ENCODE measurements around the gene FBXO4. TPM values are rescaled to one million over a fixed set of nuclear protein-coding genes. Genes with fewer than 3 reads are reported as not detected.
"Not testable (repeated sequence)": the region's sequence is repeated elsewhere in the genome, so short reads cannot be mapped to it uniquely, and the experiment has no call there.

The FBXO4 gene
- total RNA-seq, 1 donor from 2014 or later, result 14.1 TPM

- Mint-ChIP-seq H3K27ac (no peak overlapping the region), H3K4me3 (no peak overlapping the region), H3K27me3 (ENCODE audit: insufficient read depth) (no peaks in the 10 kb centered on the region), H3K36me3 (ENCODE audit: low read depth) (peaks cover 31% of the 10 kb centered on the region), H3K9me3 (no peaks in the 10 kb centered on the region), H3K4me1 (ENCODE audit: low read depth) (no peaks in the 10 kb centered on the region)
- DNase-seq (ENCODE audit: low spot score), result no peak
- intact Hi-C loops (cut with micrococcal nuclease), result no loop called here
Observed at GRCh38 chr5:41932770-41933169, 7.7 kb downstream of the FBXO4 start.

- DNase-seq (ENCODE audit: low spot score), result no peak
- Mint-ChIP-seq H3K36me3 (ENCODE audit: low read depth) (peaks cover 26% of the 10 kb centered on the region), H3K4me1 (ENCODE audit: low read depth) (no peaks in the 10 kb centered on the region), H3K27ac (no peak overlapping the region), H3K9me3 (no peaks in the 10 kb centered on the region), H3K4me3 (no peak overlapping the region), H3K27me3 (ENCODE audit: insufficient read depth) (no peaks in the 10 kb centered on the region)
- intact Hi-C loops (cut with micrococcal nuclease), result no loop called here
Observed at GRCh38 chr5:41935544-41935943, 10.5 kb downstream of the FBXO4 start.

GRCh38 chr5:41940641-41941040 lies 15.6 kb downstream of the FBXO4 start:
- Mint-ChIP-seq H3K9me3 (no peaks in the 10 kb centered on the region), H3K36me3 (ENCODE audit: low read depth) (peaks cover 10% of the 10 kb centered on the region), H3K4me1 (ENCODE audit: low read depth) (no peaks in the 10 kb centered on the region), H3K27ac (no peak overlapping the region), H3K4me3 (no peak overlapping the region), H3K27me3 (ENCODE audit: insufficient read depth) (no peaks in the 10 kb centered on the region)
- intact Hi-C loops (cut with micrococcal nuclease), result no loop called here
- DNase-seq (ENCODE audit: low spot score), result no peak

GRCh38 chr5:41945332-41945955 lies 20.4 kb downstream of the FBXO4 start:
- H3K27me3 Mint-ChIP-seq (ENCODE audit: insufficient read depth); H3K36me3 Mint-ChIP-seq (ENCODE audit: low read depth); H3K4me1 Mint-ChIP-seq (ENCODE audit: low read depth); H3K9me3 Mint-ChIP-seq; H3K27ac Mint-ChIP-seq; H3K4me3 Mint-ChIP-seq; DNase-seq (ENCODE audit: low spot score); intact Hi-C loops (cut with micrococcal nuclease): not testable (repeated sequence)

GRCh38 chr5:41951224-41951623 lies 26.1 kb downstream of the FBXO4 start:
- Mint-ChIP-seq H3K4me3 (no peak overlapping the region), H3K27ac (no peak overlapping the region), H3K9me3 (no peaks in the 10 kb centered on the region), H3K36me3 (ENCODE audit: low read depth) (no peaks in the 10 kb centered on the region), H3K4me1 (ENCODE audit: low read depth) (no peaks in the 10 kb centered on the region), H3K27me3 (ENCODE audit: insufficient read depth) (peaks cover 1% of the 10 kb centered on the region)
- intact Hi-C loops (cut with micrococcal nuclease), result no loop called here
- no peak for DNase-seq (ENCODE audit: low spot score)

- Mint-ChIP-seq H3K9me3 (peaks cover 4% of the 10 kb centered on the region), H3K4me1 (ENCODE audit: low read depth) (no peaks in the 10 kb centered on the region), H3K27me3 (ENCODE audit: insufficient read depth) (peaks cover 1% of the 10 kb centered on the region), H3K4me3 (no peak overlapping the region), H3K27ac (no peak overlapping the region), H3K36me3 (ENCODE audit: low read depth) (no peaks in the 10 kb centered on the region)
- DNase-seq (ENCODE audit: low spot score), result no peak
- intact Hi-C loops (cut with micrococcal nuclease), result no loop called here
Observed at GRCh38 chr5:41954286-41954685, 29.2 kb downstream of the FBXO4 start.

GRCh38 chr5:41955432-41956024 lies 30.4 kb downstream of the FBXO4 start:
- no peak overlapping the region for H3K27ac Mint-ChIP-seq
- peaks cover 1% of the 10 kb centered on the region for H3K27me3 Mint-ChIP-seq (ENCODE audit: insufficient read depth)
- intact Hi-C loops (cut with micrococcal nuclease), result no loop called here
- H3K4me3 Mint-ChIP-seq, result no peak overlapping the region
- H3K36me3 Mint-ChIP-seq (ENCODE audit: low read depth), result no peaks in the 10 kb centered on the region
- no peaks in the 10 kb centered on the region for H3K4me1 Mint-ChIP-seq (ENCODE audit: low read depth)
- no peak for DNase-seq (ENCODE audit: low spot score)
- peaks cover 15% of the 10 kb centered on the region for H3K9me3 Mint-ChIP-seq

- Mint-ChIP-seq H3K4me1 (ENCODE audit: low read depth) (no peaks in the 10 kb centered on the region), H3K9me3 (peaks cover 21% of the 10 kb centered on the region), H3K27ac (no peak overlapping the region)
Observed at GRCh38 chr5:41956943-41957342, 31.9 kb downstream of the FBXO4 start.

GRCh38 chr5:41960481-41960880 lies 35.4 kb downstream of the FBXO4 start:
- peaks cover 21% of the 10 kb centered on the region for H3K9me3 Mint-ChIP-seq
- no peaks in the 10 kb centered on the region for H3K4me1 Mint-ChIP-seq (ENCODE audit: low read depth)
- no peak overlapping the region for H3K27ac Mint-ChIP-seq
- no peaks in the 10 kb centered on the region for H3K27me3 Mint-ChIP-seq (ENCODE audit: insufficient read depth)
- H3K36me3 Mint-ChIP-seq (ENCODE audit: low read depth), result no peaks in the 10 kb centered on the region
- no peak overlapping the region for H3K4me3 Mint-ChIP-seq
- DNase-seq (ENCODE audit: low spot score), result no peak
- intact Hi-C loops (cut with micrococcal nuclease), result no loop called here

More at GRCh38 chr5:41956943-41957342, 31.9 kb downstream of the FBXO4 start:
- intact Hi-C loops (cut with micrococcal nuclease), result no loop called here
- peaks cover 1% of the 10 kb centered on the region for H3K27me3 Mint-ChIP-seq (ENCODE audit: insufficient read depth)
- no peak for DNase-seq (ENCODE audit: low spot score)
- no peak overlapping the region for H3K4me3 Mint-ChIP-seq
- no peaks in the 10 kb centered on the region for H3K36me3 Mint-ChIP-seq (ENCODE audit: low read depth)

- no peaks in the 10 kb centered on the region for H3K27me3 Mint-ChIP-seq (ENCODE audit: insufficient read depth)
Observed at GRCh38 chr5:41961736-41962135, 36.7 kb downstream of the FBXO4 start.

GRCh38 chr5:41962491-41962890 lies 37.4 kb downstream of the FBXO4 start:
- Mint-ChIP-seq H3K36me3 (ENCODE audit: low read depth) (no peaks in the 10 kb centered on the region), H3K4me1 (ENCODE audit: low read depth) (no peaks in the 10 kb centered on the region), H3K9me3 (peaks cover 26% of the 10 kb centered on the region), H3K4me3 (no peak overlapping the region), H3K27me3 (ENCODE audit: insufficient read depth) (no peaks in the 10 kb centered on the region), H3K27ac (no peak overlapping the region)
- intact Hi-C loops (cut with micrococcal nuclease), result no loop called here
- DNase-seq (ENCODE audit: low spot score), result no peak

More at GRCh38 chr5:41961736-41962135, 36.7 kb downstream of the FBXO4 start:
- no peak for DNase-seq (ENCODE audit: low spot score)
- Mint-ChIP-seq H3K36me3 (ENCODE audit: low read depth) (no peaks in the 10 kb centered on the region), H3K4me3 (no peak overlapping the region), H3K4me1 (ENCODE audit: low read depth) (no peaks in the 10 kb centered on the region), H3K27ac (no peak overlapping the region), H3K9me3 (peaks cover 21% of the 10 kb centered on the region)
- intact Hi-C loops (cut with micrococcal nuclease), result no loop called here

- Mint-ChIP-seq H3K4me1 (ENCODE audit: low read depth) (no peaks in the 10 kb centered on the region), H3K9me3 (peaks cover 17% of the 10 kb centered on the region), H3K27ac (no peak overlapping the region), H3K4me3 (no peak overlapping the region), H3K27me3 (ENCODE audit: insufficient read depth) (no peaks in the 10 kb centered on the region), H3K36me3 (ENCODE audit: low read depth) (no peaks in the 10 kb centered on the region)
- intact Hi-C loops (cut with micrococcal nuclease), result no loop called here
- DNase-seq (ENCODE audit: low spot score), result no peak
Observed at GRCh38 chr5:41966401-41967105, 41.5 kb downstream of the FBXO4 start.

- Mint-ChIP-seq H3K4me3 (no peak overlapping the region), H3K36me3 (ENCODE audit: low read depth) (no peaks in the 10 kb centered on the region), H3K4me1 (ENCODE audit: low read depth) (no peaks in the 10 kb centered on the region), H3K9me3 (peaks cover 17% of the 10 kb centered on the region), H3K27ac (no peak overlapping the region), H3K27me3 (ENCODE audit: insufficient read depth) (no peaks in the 10 kb centered on the region)
- DNase-seq (ENCODE audit: low spot score), result no peak
- intact Hi-C loops (cut with micrococcal nuclease), result no loop called here
Observed at GRCh38 chr5:41967401-41967800, 42.3 kb downstream of the FBXO4 start.
